GM23338 (cell line): ENCODE measurements around the gene DDX18.

Experiments used
- CREB1 ChIP-seq: fragments of 250-450 bp; sonication (Bioruptor Pico); IDR thresholded peaks from 2 replicates; pipeline ENCODE4 v1.5.0; 2020; ENCODE audit warnings: low read depth, mild to moderate bottlenecking, moderate library complexity
- ETS1 ChIP-seq: IDR thresholded peaks from 2 replicates; pipeline ENCODE4 v1.6.1; 2016; ENCODE audit warnings: antibody characterized with exemption
- EZH2 ChIP-seq: fragments of 200-600 bp; sonication (generic); IDR thresholded peaks from one replicate; pipeline ENCODE4 v1.8.0; 2017; ENCODE audit warnings: antibody characterized with exemption, mild to moderate bottlenecking, low read depth; ENCODE audit not compliant: unreplicated experiment
- EZH2phosphoT487 ChIP-seq: fragments of 200-600 bp; sonication (generic); IDR thresholded peaks from one replicate; pipeline ENCODE4 v1.8.1; 2018; ENCODE audit warnings: antibody characterized with exemption; ENCODE audit not compliant: unreplicated experiment
- JUNB ChIP-seq: IDR thresholded peaks from one replicate; pipeline ENCODE4 v1.6.1; 2016; ENCODE audit warnings: antibody characterized with exemption; ENCODE audit not compliant: unreplicated experiment
- POLR2AphosphoS5 ChIP-seq: IDR thresholded peaks from 2 replicates; pipeline ENCODE4 v1.6.1; 2016; ENCODE audit warnings: antibody characterized with exemption, low read depth
- REST ChIP-seq: IDR thresholded peaks from one replicate; pipeline ENCODE4 v1.6.1; 2018; ENCODE audit warnings: antibody characterized with exemption; ENCODE audit not compliant: unreplicated experiment
- STAT1 ChIP-seq: IDR thresholded peaks from one replicate; pipeline ENCODE4 v1.6.1; 2016; ENCODE audit warnings: antibody characterized with exemption; ENCODE audit not compliant: unreplicated experiment
- ZNF114 ChIP-seq: fragments of 250-450 bp; sonication (Bioruptor Pico); IDR thresholded peaks from 2 replicates; pipeline ENCODE4 v1.5.0; 2020; ENCODE audit warnings: mild to moderate bottlenecking, moderate library complexity
- ZNF331 ChIP-seq: fragments of 250-450 bp; sonication (Bioruptor Pico); IDR thresholded peaks from 2 replicates; pipeline ENCODE4 v1.5.0; 2020; ENCODE audit warnings: low read depth, mild to moderate bottlenecking, moderate library complexity
- TF ChIP-seq, protein P1 (sequence below), 2 experiments: fragments of 200-600 bp in 1 of 2; sonication (generic) in 1 of 2; conservative IDR thresholded peaks; 2 replicates each; pipeline versions ENCODE4 v1.5.1 to v1.6.1; 2016 to 2017; ENCODE audit warnings: antibody characterized with exemption in 2 of 2, low read depth in 2 of 2, mild to moderate bottlenecking in 2 of 2, moderate library complexity in 1 of 2
- TF ChIP-seq, protein P2 (sequence below): fragments of 250-450 bp; sonication (Bioruptor Pico); IDR thresholded peaks from 2 replicates; pipeline ENCODE4 v1.5.0; 2020; ENCODE audit warnings: mild to moderate bottlenecking, moderate library complexity

GRCh38 chr2:117859532-117859911 lies 45.0 kb downstream of the DDX18 start:
- TF ChIP-seq JUNB (no peak), CREB1 (CRISPR knock-in tag) (no peak), ZNF331 (no peak), POLR2AphosphoS5 (no peak), EZH2 (no peak), EZH2phosphoT487 (no peak), REST (no peak), ZNF114 (no peak), ETS1 (no peak), STAT1 (no peak)
- TF ChIP-seq, protein P1, sequence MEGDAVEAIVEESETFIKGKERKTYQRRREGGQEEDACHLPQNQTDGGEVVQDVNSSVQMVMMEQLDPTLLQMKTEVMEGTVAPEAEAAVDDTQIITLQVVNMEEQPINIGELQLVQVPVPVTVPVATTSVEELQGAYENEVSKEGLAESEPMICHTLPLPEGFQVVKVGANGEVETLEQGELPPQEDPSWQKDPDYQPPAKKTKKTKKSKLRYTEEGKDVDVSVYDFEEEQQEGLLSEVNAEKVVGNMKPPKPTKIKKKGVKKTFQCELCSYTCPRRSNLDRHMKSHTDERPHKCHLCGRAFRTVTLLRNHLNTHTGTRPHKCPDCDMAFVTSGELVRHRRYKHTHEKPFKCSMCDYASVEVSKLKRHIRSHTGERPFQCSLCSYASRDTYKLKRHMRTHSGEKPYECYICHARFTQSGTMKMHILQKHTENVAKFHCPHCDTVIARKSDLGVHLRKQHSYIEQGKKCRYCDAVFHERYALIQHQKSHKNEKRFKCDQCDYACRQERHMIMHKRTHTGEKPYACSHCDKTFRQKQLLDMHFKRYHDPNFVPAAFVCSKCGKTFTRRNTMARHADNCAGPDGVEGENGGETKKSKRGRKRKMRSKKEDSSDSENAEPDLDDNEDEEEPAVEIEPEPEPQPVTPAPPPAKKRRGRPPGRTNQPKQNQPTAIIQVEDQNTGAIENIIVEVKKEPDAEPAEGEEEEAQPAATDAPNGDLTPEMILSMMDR (conservative IDR thresholded peaks at IDR 0.05; ENCODE audit: low read depth in 2 of 2): no peak
- TF ChIP-seq, protein P2, sequence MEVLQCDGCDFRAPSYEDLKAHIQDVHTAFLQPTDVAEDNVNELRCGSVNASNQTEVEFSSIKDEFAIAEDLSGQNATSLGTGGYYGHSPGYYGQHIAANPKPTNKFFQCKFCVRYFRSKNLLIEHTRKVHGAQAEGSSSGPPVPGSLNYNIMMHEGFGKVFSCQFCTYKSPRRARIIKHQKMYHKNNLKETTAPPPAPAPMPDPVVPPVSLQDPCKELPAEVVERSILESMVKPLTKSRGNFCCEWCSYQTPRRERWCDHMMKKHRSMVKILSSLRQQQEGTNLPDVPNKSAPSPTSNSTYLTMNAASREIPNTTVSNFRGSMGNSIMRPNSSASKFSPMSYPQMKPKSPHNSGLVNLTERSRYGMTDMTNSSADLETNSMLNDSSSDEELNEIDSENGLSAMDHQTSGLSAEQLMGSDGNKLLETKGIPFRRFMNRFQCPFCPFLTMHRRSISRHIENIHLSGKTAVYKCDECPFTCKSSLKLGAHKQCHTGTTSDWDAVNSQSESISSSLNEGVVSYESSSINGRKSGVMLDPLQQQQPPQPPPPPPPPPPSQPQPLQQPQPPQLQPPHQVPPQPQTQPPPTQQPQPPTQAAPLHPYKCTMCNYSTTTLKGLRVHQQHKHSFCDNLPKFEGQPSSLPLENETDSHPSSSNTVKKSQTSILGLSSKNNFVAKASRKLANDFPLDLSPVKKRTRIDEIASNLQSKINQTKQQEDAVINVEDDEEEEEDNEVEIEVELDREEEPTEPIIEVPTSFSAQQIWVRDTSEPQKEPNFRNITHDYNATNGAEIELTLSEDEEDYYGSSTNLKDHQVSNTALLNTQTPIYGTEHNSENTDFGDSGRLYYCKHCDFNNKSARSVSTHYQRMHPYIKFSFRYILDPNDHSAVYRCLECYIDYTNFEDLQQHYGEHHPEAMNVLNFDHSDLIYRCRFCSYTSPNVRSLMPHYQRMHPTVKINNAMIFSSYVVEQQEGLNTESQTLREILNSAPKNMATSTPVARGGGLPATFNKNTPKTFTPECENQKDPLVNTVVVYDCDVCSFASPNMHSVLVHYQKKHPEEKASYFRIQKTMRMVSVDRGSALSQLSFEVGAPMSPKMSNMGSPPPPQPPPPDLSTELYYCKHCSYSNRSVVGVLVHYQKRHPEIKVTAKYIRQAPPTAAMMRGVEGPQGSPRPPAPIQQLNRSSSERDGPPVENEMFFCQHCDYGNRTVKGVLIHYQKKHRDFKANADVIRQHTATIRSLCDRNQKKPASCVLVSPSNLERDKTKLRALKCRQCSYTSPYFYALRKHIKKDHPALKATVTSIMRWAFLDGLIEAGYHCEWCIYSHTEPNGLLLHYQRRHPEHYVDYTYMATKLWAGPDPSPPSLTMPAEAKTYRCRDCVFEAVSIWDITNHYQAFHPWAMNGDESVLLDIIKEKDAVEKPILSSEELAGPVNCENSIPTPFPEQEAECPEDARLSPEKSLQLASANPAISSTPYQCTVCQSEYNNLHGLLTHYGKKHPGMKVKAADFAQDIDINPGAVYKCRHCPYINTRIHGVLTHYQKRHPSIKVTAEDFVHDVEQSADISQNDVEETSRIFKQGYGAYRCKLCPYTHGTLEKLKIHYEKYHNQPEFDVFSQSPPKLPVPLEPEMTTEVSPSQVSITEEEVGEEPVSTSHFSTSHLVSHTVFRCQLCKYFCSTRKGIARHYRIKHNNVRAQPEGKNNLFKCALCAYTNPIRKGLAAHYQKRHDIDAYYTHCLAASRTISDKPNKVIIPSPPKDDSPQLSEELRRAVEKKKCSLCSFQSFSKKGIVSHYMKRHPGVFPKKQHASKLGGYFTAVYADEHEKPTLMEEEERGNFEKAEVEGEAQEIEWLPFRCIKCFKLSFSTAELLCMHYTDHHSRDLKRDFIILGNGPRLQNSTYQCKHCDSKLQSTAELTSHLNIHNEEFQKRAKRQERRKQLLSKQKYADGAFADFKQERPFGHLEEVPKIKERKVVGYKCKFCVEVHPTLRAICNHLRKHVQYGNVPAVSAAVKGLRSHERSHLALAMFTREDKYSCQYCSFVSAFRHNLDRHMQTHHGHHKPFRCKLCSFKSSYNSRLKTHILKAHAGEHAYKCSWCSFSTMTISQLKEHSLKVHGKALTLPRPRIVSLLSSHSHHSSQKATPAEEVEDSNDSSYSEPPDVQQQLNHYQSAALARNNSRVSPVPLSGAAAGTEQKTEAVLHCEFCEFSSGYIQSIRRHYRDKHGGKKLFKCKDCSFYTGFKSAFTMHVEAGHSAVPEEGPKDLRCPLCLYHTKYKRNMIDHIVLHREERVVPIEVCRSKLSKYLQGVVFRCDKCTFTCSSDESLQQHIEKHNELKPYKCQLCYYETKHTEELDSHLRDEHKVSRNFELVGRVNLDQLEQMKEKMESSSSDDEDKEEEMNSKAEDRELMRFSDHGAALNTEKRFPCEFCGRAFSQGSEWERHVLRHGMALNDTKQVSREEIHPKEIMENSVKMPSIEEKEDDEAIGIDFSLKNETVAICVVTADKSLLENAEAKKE (CRISPR knock-in tag): no peak
